Lower leg skin (tissue), 4 donors: ENCODE results near the gene TRAPPC6A. TPM values are rescaled to one million over a fixed set of nuclear protein-coding genes. Genes with fewer than 3 reads are reported as not detected.

ENCODE experiments used
- DNase-seq, 2 donors: peaks; one replicate each; pipeline ENCODE4 v3.0.0-alpha.2; 2019; ENCODE audit warnings: low spot score in 2 of 2
- H3K4me3 ChIP-seq: fragments of 200-600 bp; sonication (generic); 2 replicates; pipeline ENCODE4 v1.5.1; 2017; ENCODE audit warnings: mild to moderate bottlenecking, low read depth; ENCODE audit not compliant: poor library complexity, severe bottlenecking
- POLR2A ChIP-seq, 2 donors: fragments of 450-650 bp; IDR thresholded peaks; one replicate each; pipeline ENCODE4 v1.6.1; 2016 to 2017; ENCODE audit warnings: antibody characterized with exemption in 2 of 2, mild to moderate bottlenecking in 1 of 2, moderate library complexity in 1 of 2
- WGBS, 2 donors: methylation state at CpG; one replicate each; pipeline ENCODE4 v1.1.5; 2018; 5-methylcytosine and 5-hydroxymethylcytosine counted together
- intact Hi-C: fragments of 100-400 bp; cut with DNase I; formaldehyde crosslinking; loops from one replicate; pipeline ENCODE4 v1.15.0; 2023; ENCODE audit warnings: low total_unique reads
- total RNA-seq, 4 donors: library from RNA; depleted of rRNA; stranded (reverse); fragments of >200 nt; gene quantifications; one replicate each; pipeline ENCODE4 v1.1.0, GENCODE V29; 2016
- TF ChIP-seq, protein P1 (sequence below), 3 donors: fragments of 450-650 bp; IDR thresholded peaks; one replicate each; pipeline ENCODE4 v1.5.1; 2016; ENCODE audit warnings: antibody characterized with exemption in 3 of 3, mild to moderate bottlenecking in 3 of 3, moderate library complexity in 2 of 3

Gene TRAPPC6A
- total RNA-seq, 4 donors from 2014 or later: 36.0 to 52.3 (median 47.9) TPM

DNA sequence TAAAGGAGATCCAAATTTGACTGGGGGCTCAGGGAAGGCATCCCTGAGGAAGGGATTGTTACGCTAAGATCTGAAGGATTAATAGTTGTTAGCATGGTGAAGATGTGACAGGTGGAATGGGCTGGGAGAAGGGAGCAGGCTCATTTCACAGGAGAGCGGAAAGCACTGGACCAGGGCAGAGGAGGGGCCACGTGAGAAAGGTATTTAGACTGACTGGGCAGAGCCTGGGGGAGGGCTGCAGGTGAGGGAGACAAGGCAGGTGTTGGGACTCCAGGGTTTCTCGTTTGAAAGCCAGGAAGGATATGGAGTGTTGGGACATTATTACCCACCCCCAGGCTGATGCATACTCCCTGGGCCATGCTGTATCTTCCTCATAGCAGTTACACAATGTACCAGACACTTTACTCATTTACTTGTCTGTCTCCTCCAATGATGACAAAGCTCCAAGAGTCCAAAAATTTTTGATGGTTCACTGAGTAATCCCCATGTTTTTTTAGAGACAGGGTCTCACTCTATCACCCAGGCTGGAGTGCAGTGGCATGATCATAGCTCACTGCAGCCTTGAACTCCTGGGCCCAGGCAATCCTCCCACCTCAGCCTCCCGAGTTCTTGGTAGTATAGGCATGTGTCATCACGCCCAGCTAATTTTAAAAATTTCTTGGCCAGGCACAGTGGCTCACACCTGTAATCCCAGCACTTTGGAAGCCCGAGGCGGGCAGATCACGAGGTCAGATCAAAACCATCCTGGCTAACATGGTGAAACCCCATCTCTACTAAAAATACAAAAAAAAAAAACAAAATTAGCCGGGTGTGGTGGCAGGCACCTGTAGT is 2.3 kb downstream of the TRAPPC6A start:
- 49 to 58% methylated on average over 10 of the region's 10 CpGs for WGBS, 2 donors
- no peak for TF ChIP-seq POLR2A (IDR thresholded peaks at IDR 0.05)
- TF ChIP-seq, protein P1, sequence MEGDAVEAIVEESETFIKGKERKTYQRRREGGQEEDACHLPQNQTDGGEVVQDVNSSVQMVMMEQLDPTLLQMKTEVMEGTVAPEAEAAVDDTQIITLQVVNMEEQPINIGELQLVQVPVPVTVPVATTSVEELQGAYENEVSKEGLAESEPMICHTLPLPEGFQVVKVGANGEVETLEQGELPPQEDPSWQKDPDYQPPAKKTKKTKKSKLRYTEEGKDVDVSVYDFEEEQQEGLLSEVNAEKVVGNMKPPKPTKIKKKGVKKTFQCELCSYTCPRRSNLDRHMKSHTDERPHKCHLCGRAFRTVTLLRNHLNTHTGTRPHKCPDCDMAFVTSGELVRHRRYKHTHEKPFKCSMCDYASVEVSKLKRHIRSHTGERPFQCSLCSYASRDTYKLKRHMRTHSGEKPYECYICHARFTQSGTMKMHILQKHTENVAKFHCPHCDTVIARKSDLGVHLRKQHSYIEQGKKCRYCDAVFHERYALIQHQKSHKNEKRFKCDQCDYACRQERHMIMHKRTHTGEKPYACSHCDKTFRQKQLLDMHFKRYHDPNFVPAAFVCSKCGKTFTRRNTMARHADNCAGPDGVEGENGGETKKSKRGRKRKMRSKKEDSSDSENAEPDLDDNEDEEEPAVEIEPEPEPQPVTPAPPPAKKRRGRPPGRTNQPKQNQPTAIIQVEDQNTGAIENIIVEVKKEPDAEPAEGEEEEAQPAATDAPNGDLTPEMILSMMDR (IDR thresholded peaks at IDR 0.05): no peak
- intact Hi-C loops: no loop called here
- DNase-seq: no peak
- H3K4me3 ChIP-seq: no peak overlapping the region

DNA sequence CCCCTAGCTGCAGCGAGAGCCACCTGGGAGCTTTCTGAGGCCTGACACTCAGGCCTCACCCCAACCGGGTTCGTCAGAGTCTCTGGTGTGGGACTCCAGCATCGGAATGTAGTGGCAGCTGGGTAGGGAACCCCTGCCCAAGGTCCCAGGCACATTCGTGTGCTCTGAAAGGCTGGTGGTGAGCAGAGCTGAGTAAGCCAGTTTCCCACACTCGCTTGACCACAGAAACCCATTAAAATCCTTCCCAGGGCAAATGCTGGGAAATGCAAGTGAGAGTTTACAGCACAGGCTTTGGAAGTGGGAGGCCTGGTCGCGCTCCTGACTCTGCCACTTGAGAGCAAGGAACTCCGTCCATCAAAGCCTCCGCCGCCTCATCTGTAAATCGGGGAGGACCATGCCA is 4.2 kb downstream of the TRAPPC6A start:
- TF ChIP-seq POLR2A (IDR thresholded peaks at IDR 0.05): no peak
- TF ChIP-seq, protein P1 (IDR thresholded peaks at IDR 0.05): no peak
- no peak overlapping the region for H3K4me3 ChIP-seq
- DNase-seq: no peak
- WGBS, 2 donors: 80 to 86% methylated on average over 12 of the region's 12 CpGs
- intact Hi-C loops: no loop called here

DNA sequence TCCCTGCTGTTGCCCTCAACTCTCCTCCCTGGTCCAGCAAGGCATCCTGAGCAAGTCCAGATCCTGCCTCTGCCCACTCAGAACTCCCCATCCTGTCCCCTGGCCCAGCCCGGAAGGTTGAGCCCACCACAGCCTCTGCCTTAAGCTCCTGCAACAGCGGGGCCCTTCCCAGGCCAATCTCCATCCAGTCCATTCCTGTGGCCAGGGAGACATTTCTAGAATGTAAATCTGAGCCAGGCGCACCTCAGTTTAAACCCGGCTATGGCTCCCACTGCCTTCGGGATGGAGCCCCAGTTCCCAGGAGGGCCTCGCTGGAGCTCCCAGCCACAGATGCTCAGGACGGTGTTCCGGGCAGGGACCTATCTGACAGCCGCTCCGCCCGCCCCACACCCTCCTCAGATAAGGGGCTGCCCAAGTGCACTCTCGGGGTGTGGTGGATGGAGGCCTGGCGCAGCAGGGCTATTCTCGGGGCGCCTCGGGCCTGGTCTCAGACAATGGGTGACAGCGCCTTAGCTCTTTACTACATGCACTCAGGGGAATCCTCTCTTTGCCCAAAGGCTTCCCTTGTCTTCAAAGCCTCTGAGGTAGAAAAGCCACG is 5.3 kb downstream of the TRAPPC6A start:
- H3K4me3 ChIP-seq: no peak overlapping the region
- 82 to 86% methylated on average over 13 to 17 of the region's 18 CpGs for WGBS, 2 donors
- intact Hi-C loops: no loop called here
- DNase-seq: no peak
- TF ChIP-seq, protein P1 (IDR thresholded peaks at IDR 0.05): no peak
- no peak for TF ChIP-seq POLR2A (IDR thresholded peaks at IDR 0.05)

DNA sequence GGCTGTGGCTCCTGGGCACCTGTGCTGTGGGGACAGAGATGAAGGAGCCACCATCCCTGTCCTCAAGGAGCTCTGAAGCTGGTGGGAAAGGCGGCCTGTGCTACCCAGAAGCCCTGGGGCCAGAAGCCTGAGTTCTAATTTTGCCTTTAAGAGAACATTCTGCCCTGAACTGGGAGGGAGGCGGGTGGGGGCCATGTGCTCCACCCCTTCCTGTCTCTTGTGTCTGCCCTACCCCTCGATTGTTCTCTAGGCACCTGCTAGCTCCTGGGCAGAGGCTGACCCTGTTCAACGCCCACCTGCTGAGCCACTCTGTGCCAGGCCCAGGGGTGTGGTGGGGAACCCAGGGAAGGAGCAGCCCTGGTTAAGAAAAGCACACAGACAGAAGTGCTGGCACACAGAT is 5.9 kb downstream of the TRAPPC6A start:
- WGBS, 2 donors: 42 to 48% methylated on average over 4 of the region's 4 CpGs
- intact Hi-C loops: no loop called here
- no peak overlapping the region for H3K4me3 ChIP-seq
- no peak for TF ChIP-seq POLR2A (IDR thresholded peaks at IDR 0.05)
- TF ChIP-seq, protein P1 (IDR thresholded peaks at IDR 0.05): no peak
- DNase-seq: peak in 1 of 2 donors; percentile 82

DNA sequence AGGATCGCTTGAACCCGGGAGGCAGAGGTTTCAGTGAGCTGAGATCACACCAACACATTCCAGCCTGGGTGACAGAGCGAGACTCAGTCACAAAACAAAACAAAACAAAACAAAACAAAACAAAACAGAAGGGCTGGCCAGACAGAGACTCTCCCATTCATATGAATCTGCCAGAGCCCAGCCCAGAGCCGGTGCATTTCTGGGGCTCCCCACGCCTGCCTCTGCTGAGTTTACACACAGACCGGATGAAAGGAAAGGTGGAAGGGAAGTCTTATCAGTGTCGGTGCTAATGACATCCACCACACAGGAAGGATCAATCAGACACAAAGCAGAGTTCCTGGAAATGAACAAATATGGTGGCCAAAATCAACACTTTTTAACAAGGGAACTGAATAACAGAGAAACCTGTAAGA is 6.8 kb downstream of the TRAPPC6A start:
- no peak overlapping the region for H3K4me3 ChIP-seq
- intact Hi-C loops: no loop called here
- 39 to 55% methylated on average over 7 of the region's 7 CpGs for WGBS, 2 donors

More for the DNA sequence above, 6.8 kb downstream of the TRAPPC6A start:
- DNase-seq: no peak
- TF ChIP-seq, protein P1 (IDR thresholded peaks at IDR 0.05): no peak
- no peak for TF ChIP-seq POLR2A (IDR thresholded peaks at IDR 0.05)
